Hematopoietic multipotent progenitor cell treated with erythropoietin and hydrocortisone succinate and interleukin-3 and kit ligand, for 15 days (in vitro differentiated cells): Measurements from ENCODE around the gene TMEM256.
A peak's percentile ranks its signal among the peaks of the same experiment; 100 is the strongest.

Experiments used
- DNase-seq: peaks from one replicate; pipeline ENCODE4 v3.0.0-alpha.2; 2015; ENCODE audit warnings: low spot score

Gene TMEM256

DNA sequence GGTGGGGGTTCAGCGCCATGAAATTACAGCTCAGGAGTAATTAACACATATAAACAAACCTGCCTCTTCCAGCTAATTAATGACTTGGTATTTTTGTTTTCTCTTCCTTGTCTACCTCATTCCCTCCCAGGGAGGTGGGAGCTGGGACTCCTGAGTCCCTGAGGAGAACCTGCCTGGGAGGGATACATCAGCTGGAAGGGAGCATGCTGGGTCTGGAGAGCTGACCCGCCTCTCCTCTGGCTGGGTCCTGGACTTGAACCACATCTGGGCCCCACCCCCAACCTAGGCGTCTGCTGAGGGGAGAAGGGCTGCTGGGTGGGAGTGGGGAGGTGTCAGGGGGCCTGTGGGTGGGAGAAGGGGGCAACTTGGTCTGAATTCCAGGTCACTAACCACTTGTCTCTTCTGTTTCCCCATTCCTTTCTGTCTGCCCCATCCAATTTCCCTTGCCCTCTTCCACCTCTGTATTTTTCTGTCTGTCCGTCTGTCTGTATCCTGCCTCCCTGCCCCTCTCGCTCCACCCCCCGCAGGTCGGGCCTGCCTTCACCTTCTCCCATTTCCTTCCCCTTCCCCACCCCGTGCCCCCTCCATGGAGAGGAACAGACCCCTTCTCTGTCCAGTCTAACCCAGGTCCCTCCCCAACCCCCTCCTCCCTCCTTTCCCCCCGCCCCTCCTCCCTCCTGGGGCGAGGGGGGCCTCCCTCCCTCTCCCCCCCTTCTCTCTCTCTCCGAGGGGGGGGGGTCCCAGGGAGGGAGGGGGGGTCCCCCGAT lies 3.8 kb upstream of the TMEM256 start, which contains the start of gene NLGN2:
Gene NLGN2, plus strand, starts transcription at position 361 of the 767 bp plus-strand sequence. CDS start 411 bp downstream, outside the sequence.
- DNase-seq, result no peak

DNA sequence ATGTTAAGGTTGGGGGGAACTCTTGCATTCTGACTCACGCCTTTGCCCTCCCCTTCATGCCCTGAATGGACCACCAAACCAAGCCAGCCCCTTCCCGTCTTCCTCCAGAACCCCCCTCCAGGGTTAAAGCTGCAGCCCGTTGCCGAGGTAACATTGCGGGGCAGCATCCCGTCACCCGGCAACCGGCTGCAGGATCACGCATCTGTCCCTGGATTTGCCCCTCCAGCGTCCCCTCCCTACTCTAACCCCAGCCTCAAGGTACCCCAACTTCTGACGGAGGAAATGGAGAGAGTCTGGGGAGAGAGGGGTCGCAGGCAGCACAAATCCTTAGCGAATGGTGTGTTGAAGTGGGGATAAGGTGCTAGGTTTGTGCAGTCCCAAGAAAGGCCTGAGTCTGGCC lies 3.2 kb upstream of the TMEM256 start:
- no peak for DNase-seq

DNA sequence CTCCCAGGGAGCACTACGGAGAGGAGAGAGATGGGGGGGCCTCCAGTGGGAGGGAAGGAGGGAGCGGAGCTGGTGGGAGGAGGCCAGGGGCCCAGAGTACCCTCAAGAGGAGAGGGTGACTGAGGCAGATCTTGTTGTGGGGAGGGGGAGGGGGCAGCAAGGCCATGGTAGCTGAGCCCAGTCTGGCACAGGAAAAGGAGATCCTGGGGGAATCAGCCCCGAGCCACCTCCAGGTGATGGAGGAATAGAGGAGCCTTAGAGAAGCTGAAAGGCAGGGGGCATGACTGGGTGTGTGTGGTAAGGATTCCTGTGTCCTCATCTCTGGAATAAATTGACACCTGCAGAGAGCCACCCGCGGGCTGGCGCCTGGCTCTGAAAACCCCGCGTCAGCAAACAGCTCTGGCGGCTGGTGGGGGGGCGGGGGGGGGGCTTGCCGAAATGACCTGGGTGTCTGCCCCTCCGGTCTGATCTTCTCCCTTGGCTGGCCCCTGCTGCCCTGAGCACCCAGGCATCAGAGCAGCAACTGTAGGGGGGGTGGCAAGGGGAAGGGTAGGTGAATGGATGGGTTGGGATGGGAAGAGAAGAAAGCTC lies 2.4 kb upstream of the TMEM256 start:
- DNase-seq, result no peak

DNA sequence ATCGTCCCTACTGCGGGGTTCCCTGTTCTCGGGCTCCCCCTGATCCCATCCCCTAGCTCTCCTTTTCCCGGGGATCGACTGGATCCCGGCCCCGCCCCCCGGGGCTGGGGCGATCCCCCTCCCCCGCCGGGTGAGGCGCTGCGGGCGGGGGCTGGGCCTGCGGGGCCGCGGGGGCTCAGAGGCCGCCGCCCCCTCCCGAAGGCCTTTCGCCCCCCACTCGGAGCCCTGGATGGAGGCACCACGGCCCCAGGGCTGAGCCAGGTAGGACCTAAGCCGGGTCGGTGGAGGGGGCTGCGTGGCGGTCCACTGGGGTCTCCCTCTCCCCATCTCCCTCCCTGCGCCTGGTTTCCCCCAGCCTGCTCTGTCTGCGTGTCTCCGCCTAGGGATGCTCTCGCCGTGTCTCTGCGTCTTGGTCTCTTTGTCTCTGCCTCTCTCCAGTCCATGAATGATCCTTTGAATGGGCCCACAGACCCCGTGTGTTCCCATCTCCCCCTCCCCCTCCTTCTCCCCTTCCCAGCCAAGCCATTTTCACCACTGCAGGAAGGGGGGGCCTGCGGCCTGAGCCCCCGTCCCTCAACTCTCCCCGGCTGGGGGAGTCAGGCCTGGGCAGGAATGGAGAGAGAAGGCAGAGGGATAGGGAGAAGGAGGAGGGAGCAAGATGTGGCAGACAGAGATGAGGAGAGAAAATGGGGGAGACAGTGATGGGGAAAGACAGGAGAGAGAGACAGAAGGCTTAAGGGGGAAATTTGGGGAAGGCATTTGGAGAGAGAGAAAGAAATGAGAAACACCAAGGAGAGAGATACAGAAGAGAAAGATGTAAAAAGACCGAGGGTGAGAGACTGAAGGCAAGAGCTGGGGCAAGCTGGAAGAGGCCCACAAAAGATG lies 1.7 kb upstream of the TMEM256 start:
- no peak for DNase-seq

DNA sequence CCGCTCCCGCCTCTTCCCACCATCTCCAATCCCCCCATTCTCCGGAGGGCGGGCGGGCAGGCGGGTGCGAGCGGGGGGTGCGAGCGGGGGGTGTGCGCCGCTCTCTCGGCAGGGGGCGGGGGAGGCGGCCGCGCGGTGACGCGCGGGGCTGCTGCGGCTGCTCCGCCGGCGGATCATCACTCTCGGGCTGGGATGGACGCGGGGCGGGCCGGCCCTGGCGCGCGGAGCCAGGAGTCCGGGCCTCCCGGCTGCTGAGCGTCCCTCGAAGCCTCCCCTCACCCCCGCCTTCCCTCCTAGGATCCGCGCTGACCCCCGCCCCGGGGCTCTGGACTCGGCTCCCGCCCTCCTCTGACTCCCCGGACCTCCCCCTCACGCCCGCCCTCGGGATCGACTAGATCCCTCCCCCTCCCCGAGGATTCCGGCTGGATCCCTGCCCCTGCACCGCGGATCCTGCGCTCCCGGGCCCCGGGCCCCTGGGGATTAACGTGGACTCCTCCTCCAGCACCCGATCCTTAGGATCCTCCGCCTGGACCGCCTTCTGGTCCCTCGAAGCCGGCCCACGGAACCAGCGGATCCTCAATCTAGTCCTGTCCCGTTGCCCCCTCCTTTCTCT lies 946 bp upstream of the TMEM256 start:
- DNase-seq, result no peak

DNA sequence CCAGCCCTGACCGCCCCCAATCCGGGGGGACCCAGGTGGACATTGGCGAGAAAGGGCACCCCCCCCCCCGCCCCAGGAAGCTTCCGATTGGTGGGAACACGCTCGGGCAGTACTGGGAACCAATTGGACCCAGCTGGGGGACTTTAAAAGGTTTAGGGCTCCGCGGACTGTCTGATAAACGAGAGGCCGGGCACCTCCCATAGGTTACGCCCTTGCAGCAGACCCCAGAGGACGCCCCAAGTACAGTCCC lies 245 bp downstream of the TMEM256 start:
- DNase-seq, result no peak

DNA sequence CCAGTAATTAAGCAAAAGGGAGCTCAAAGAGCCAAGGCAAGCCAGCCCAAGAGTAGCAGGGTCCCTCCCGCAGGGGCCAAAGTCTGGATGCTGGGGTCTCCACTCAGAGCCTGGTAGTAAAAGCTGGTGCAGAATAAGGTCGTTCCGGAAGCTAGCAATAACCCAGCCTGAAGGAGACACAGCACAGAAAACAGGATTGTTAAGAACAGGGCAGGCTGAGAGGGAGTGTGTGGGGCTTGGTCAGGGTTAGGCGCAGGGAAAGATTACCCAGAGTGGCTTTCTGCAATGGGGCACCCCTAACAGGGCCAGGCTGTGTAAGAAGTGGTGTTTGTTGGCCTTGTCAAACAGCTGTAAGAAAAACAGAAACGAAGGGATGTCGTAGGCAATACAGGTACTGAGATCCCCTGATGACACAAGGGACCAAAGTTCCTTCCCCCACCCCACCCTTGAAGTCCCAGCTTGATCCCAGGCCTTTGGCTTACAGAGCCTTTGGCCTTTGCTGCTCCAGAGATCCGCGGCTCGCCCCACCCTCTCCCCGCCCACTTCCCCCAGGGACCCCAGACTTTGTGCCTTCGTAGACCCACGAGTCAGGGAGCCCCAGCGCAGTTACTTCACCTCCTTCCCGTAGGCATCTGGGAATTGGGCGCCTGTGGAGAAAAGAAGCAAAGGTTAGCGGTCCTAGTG lies 712 bp downstream of the TMEM256 start:
- DNase-seq, result peak; percentile 7

DNA sequence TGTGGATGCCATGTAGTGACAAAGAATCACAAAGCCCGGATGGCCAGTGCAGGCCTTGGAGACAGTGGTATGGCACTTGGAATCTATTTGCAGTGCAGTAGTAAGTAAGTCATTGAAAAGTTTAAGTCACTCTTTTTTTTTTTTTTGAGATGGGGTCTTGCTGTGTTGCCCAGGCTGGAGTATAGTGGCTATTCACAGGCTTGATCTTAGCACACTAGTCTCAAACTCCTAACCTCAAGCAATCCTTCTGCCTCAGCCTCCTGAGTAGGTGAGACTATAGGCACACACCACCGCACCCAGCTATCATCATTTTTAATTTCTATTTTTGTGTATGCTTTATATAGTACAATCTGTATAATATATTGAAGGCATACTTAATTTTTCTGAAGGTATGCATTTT lies 5.3 kb downstream of the TMEM256 start:
- no peak for DNase-seq

DNA sequence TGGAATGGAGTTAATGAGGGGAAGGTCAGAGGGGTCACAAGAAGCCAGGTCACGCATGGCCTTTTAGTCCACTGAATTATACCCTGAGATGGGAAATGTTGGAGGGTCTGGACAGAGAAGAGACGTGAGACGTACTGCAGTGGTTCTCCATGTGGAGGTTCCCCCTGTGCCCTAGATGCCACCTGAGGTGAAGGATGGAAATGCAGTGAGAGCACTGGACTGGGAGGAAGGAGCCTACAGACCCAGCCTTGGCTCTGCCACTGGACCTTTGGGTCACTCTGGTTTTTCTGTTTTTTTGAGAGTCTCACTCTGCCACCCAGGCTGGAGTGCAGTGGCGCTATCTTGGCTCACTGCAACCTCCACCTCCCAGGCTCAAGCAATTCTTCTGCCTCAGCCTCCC lies 7.8 kb downstream of the TMEM256 start:
- no peak for DNase-seq

DNA sequence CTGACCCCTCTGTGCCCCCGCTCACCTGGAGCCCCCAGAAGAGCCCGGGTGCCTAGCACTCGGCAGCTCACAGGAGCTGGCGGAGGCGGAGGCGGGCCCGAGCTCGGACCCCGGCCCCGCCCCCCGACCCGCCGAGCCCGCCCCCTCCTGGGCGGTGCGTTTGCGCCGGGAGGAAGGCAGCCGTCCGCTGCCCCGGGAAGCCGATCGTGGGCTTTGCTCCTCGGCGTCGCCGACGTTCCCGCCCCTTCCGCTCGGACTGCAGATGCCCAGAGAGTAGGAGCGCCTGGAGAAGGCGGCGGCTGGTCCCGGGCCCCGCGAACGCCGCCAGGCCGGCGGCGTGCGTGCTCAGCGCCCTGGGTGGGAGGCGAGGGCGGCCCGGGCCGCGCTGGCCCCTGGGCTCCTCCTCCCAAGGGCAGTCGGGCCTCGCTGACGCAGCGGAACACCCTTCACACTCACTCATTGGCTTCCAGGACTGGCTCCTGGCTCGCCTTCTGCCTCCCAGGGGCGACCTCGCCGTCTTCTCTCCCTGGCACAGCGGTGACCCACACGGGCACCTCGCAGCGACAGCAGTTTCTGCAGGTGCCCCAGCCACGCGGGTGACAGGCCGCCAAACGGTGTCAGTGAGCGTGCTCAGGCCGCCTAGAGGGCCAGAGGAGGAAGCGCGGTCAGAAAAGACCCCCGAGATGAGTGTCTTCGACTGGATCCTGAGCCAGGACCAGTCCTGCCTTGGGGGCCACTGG lies 9.3 kb downstream of the TMEM256 start, which contains the start of gene PLSCR3:
Gene PLSCR3, minus strand, starts transcription at position 74 of the 740 bp plus-strand sequence. CDS start 415 bp downstream, outside the sequence.
- peak; percentile 69 for DNase-seq

DNA sequence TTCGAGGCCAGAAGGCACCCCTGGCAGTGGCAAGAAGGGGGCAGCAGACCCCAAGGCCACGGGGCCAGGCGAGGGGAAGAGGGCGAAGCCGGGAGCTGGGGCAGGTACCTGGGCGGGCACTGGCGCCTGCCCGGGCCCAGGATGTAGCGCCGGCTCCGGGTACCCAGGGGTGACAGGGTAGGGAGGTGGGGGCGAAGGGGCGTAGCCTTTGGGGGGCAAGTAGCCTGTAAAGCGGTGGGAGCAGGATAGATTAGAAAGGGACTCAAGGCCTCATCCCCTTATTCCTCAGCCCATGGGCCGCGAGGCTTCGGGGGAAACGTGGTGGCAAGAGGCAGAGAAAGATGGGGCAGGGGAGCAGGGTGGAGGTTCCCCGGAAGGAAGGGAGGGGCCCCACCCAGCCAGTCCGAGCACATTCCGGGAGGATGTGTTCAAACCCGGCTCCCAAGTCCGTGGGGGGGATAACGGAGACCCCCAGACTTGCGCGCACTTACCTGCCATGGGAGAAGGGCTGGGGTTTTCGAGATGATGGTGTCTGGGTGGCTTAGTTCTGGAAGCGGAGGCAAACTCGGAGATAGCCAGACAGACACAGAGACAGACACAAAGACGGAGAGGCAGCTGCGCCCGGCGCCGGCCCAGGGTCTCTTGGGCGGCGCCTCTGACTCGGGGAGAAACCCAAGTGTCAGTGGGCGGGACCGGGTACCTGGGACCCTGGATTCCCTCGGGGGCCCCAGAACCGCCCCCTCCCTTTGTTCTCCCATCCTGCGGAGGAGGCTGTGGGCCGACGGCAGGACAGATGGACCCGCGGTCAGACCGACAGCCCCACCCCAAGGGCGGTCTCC lies 10.1 kb downstream of the TMEM256 start:
- no peak for DNase-seq

DNA sequence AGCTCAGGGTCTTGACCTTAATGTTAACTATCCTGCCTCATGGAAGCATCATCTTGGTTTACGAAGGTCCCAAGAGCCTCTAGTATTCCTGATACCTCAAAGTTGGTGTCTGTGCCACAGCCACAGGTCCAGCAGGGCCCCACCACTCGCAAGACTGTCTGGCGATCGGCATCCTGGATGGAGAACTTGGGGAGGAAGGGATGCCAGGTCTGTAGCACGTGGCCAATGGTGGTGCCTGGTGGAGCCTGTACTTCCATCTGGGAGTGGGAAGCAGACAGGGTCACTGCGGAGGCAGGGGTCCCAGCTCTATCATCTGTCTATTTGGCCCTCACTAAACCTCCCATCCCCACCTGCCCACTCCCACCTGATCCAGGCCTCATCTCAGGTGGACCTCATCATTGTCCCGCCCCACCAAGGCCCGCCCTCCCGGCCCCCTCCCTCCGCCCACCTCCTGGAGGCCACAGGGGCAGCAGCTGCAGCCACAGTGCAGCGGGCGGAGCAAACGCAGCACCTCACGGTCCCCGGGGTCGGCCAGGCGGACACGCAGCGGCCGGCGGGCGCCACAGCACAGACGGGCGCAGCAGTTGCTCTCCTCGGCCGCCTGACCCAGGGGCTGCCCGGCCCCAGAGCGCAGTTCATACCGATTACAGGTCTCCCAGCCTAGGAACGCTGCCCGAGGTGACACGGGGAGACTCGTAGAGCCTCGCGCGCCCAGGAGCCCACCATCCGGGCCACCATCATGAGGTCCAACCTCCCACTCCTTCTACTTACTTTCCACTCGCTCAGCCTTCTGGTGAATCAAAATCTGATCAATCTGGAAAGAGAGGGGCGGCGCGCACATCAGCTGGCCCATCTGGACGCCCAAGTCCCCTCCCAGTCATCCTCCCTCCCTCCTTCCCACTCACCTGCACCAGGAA lies 10.9 kb downstream of the TMEM256 start:
- DNase-seq, result no peak

DNA sequence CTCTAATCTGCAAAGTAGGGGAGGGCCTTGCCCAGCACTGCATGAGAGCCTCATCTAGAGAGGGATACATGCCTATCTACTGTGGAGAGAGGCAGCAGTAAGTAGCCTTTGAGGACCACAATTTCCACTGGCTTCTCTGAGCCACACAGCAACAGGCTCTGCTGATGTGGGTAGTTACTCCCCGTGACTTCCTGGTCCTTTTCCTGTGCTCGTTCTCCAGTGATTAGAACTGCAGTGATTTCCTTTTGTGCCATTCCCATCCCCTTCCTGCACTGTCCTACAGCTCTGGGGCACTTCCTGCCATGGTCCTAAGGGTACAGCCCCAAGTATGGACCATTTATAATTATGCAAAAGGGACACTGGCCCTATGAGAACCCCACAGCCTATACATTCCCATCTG lies 12.6 kb downstream of the TMEM256 start:
- DNase-seq, result no peak

DNA sequence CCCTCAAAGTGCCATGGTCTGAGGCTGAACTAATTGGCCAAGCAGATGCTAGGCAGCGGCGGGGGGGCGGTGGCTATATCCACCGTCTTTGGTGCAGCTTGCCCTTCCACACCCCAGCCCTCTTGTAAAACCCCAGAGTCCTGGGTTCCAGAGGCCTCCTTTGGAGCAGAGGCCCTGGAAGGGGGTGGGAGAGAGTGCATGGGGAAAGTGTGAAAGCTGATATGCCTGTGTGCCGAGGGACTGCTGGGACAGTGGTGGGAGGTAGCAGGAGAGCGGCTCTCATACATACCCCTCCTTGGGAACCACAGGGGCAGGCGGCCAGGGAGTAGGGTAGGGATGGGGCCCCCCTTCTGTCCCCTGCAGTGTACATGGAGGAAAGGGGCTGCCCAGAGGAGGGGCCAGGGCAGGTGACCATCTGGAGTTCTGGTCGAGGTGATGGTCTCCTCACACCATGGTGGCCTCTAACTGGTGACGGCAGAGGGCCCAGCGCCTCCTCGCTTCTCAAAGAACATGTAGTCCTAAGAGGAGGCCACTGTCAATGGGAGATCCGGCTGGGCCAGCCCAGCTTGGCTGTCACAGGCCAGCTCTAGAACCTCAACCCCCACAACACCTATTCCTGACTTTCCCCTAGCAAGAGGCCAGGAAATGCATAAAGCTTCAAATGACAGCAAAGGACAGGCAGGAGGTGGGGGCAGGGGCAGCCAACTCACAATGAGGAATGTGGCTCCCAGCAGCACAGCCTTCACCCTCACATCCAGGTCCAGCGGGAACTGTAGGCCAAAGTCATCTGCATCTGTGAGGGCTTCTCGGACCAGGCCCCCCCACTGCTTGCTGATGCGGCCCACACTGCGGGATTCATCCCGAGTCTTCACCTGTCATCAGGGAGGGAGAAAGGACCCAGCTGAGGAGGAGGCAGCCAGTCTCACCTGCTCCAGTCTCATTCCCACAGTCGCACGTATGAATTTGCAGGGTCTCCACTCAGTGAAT lies 13.7 kb downstream of the TMEM256 start:
- no peak for DNase-seq

DNA sequence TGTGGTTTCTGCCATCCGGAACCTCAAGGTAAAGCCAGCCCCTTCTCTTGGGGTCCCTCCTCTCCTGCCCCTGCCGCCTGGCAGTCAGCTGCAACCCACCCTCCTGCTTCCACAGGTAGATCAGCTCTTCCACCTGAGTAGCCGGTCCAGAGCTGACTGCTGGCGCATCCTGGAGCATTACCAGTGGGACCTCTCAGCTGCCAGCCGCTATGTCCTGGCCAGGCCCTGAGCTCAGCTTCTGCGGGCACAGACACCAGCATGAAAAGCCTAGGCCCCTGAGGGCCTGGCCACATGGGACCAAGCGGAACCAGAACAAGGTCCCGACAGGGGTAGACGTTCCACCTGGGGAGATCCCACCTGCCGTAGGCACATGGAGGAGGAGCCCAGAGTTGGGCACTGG lies 15.0 kb downstream of the TMEM256 start:
- DNase-seq, result no peak

DNA sequence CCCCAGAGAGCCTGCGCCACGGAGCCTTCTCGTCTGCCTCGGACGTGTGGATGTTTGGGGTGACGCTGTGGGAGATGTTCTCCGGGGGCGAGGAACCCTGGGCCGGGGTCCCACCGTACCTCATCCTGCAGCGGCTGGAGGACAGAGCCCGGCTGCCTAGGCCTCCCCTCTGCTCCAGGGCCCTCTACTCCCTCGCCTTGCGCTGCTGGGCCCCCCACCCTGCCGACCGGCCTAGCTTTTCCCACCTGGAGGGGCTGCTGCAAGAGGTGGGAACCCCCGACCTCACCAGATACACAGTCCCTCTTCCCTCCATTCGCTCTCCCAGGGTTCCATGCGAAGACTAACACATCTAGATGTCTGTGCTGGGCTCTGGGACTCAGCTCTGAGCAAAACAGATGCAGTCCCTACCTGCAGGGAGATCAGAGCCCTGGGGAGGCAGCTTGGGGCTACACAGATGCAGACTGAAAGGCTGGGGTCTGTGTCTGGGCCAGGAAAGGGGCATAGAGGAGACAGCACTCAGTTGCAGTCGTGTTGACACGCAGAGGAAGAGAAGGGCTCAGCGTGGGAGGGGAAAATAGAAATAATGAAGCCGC lies 19.3 kb downstream of the TMEM256 start:
- DNase-seq, result no peak

DNA sequence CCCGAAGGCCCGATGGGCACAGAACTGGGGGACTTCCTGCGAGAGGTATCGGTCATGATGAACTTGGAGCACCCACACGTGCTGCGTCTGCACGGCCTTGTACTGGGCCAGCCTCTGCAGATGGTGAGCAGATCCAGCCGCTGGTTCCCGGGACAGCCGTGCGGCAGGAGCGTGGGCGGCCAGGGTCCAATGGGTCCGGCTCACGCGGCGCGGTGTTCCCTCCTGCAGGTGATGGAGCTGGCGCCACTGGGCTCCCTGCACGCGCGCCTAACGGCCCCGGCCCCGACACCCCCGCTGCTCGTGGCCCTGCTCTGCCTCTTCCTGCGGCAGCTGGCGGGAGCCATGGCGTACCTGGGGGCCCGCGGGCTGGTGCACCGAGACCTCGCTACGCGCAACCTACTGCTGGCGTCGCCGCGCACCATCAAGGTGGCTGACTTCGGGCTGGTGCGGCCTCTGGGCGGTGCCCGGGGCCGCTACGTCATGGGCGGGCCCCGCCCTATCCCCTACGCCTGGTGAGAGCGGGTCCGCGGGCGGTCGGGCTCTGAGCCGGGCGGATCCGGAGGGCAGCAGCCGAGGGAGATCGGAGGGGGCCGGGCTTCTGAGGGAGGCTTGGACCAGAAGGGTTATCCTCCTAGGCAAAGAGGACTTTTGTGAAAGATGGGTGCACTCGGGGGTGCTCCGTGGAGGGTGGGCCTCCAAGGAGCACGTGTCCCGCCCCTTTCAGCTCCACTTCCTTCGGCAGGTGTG lies 20.0 kb downstream of the TMEM256 start:
- peak; percentile 25 for DNase-seq
